ENCODE results near the gene ZNHIT3.

ZNHIT3 gene

GRCh38 chr17:36545077-36545464 lies 58.6 kb downstream of the ZNHIT3 start:
- H3K9me3 ChIP-seq (ENCODE audit: insufficient read depth, low read depth, low read length), result no peaks in the 10 kb centered on the region
- H3K4me1 ChIP-seq (ENCODE audit: insufficient read depth, low read length, poor library complexity, severe bottlenecking), result peaks cover 28% of the 10 kb centered on the region
- TF ChIP-seq CTCF (conservative IDR thresholded peaks at IDR 0.05; ENCODE audit: low read length), result no peak
- TF ChIP-seq EZH2phosphoT487 (IDR thresholded peaks at IDR 0.05; ENCODE audit: borderline replicate concordance), result no peak
- no peaks in the 10 kb centered on the region for H3K27me3 ChIP-seq (ENCODE audit: insufficient read depth, low read length, poor library complexity, severe bottlenecking)
- H3K9ac ChIP-seq (ENCODE audit: low read depth, low read length, poor library complexity, severe bottlenecking), result peak overlapping the region; percentile 98
- H3K4me3 ChIP-seq (ENCODE audit: low read length, poor library complexity, severe bottlenecking), result peak overlapping the region; percentile 92
- H3K4me2 ChIP-seq (ENCODE audit: low read depth, low read length, poor library complexity, severe bottlenecking), result peak overlapping the region; percentile 54
- peak overlapping the region; percentile 97 for H2AFZ ChIP-seq (ENCODE audit: low read length)
- H3K9me2 ChIP-seq (replicated peaks; ENCODE audit: low read depth, low read length), result no peaks in the 10 kb centered on the region
- no peaks in the 10 kb centered on the region for H3K36me3 ChIP-seq (ENCODE audit: insufficient read depth, low read length)
- H3K79me2 ChIP-seq (ENCODE audit: insufficient read depth, low read length), result peaks cover 65% of the 10 kb centered on the region
- peaks cover 42% of the 10 kb centered on the region for H4K20me1 ChIP-seq (ENCODE audit: insufficient read depth, low read length, poor library complexity, severe bottlenecking)
- H3F3A ChIP-seq (ENCODE audit: low read depth), result peaks cover 12% of the 10 kb centered on the region; the same call in 1 of the 2 replicates
